Stimulated activated CD8-positive, alpha-beta memory T cell treated with anti-CD3 and anti-CD28 coated beads, Interleukin-15, amount 100 ng/mL, for 24 hours (primary cell): ENCODE results near the gene OTULIN.

Experiments used
- DNase-seq: peaks from one replicate; pipeline ENCODE4 v3.0.0-alpha.2; 2020; ENCODE audit warnings: low read depth

The OTULIN gene

GRCh38 chr5:14696851-14697250 lies 32.3 kb downstream of the OTULIN start:
- no peak for DNase-seq

DNA sequence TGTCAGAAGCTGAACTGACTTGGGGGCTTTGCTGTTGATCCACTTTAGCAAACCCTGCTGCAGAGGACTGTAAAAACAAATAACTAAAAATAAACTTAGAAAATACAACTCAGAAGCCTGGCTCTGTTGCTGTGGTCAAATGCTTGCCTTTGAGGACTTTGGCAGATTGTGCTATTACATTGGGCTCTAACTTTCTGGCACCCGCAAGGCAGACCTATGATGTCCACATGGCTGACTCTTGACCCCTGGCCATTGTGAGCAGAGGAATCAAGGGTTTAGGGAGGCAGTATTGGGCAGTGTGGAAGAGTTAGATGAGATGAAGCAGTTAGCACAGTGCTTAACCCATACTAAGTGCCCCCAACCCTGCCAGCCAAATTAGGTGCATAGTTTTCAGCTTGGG lies 34.0 kb downstream of the OTULIN start:
- no peak for DNase-seq

GRCh38 chr5:14699159-14699558 lies 34.6 kb downstream of the OTULIN start:
- DNase-seq: no peak

DNA sequence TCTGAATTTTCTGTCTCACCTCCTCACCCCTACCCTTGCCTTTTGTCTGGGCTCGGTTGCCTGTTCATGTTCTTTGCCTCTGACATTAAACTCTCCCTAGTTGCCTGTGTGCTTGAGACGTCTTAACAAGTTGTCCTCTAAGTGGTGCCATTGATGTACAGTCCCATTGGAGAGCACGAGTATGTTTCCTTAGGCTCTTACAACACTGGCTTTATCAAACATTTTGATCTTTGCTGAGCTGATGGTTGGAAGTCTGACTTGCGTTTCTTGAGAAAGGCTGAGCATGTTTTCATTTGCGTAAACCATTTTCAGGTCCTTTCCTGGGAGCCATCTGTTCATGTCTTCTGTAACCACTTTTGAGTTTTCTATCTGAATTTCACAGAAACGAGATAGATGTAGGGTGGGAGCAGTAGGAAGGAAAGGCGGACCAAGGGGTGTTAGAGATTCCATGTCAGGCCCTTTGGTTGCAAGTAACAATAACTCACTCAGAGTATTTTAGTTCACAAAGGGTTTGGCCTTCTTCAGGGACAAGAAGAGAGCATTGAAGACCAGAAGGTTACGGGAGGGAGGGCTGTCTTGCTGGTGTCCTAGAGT lies 35.4 kb downstream of the OTULIN start:
- no peak for DNase-seq

DNA sequence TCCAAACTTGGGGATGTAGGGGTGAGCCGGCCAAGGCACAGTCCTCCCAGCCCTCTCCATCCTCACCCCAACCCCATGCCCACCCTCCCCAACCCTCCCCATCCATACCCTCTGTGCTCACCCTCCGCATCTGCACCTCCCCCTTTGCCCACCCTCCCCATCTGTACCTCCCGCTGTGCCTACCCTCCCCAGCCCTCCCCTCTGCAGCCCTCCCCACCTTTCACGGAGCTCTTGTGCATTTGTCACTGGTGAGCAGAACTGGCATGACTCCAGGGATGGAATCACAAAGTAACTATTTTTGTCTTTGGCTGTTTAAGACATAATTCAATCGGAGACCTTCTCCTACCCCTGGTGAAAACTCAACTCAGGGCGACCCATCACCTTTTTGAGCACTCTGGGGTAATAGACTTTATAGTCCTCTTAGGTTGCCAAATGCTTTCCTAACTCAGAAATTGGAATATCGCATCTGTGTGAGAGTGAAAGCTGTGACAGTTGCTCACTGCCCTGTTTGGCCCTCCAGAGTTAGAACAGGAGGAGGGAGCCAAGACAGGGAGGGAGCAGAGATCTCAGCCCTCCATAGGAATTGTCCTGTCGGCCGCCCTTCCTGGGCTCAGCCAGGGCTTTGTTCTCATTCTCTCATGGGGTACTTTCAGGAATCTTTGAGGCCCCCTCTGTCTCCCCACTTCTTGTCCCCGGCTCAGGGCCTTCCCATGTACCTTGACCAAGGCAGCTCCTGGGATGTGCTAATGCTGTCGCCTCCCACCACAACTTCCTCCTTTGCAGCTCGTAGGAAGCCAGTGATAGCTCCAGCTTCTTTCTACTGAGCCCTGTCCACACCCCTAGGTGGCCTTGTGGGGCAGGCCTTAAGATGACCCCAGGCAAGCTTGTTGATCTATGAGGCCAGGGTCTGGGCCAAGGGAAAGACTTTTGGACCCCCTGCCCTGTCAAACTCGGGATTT lies 36.2 kb downstream of the OTULIN start:
- DNase-seq: no peak

GRCh38 chr5:14701556-14701955 lies 37.0 kb downstream of the OTULIN start:
- DNase-seq: no peak

- DNase-seq: no peak
Observed at GRCh38 chr5:14702238-14702839, 37.8 kb downstream of the OTULIN start.

- no peak for DNase-seq
Observed at GRCh38 chr5:14705556-14705955, 41.0 kb downstream of the OTULIN start.

GRCh38 chr5:14706615-14707021 lies 42.1 kb downstream of the OTULIN start:
- no peak for DNase-seq

DNA sequence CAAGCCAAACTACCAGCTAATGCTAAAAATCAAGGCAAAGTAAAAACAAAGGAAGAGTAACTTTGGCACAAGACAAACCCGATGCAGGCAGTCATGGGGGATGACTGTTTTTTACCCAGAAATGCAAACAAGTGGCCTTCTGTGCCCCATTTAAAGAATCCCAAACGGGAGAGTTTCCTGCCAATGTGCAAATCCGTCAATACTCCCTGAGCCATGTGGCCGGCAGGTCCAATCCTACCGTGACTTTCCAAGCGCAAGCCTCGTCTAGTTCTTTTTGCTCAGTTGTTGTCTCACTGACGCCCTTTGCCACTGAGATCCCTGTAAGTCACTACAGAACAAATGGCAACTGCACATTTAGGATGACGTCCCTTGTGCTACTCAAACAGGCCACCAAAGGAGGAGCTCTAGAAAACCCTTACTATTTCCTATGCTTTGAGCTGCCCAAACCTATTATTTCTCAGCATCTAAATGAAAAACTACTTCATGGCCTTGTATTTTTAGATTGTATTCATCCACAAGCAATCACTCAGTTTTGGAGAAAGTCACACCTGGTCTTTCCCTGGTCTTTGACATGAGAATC lies 43.4 kb downstream of the OTULIN start:
- DNase-seq: no peak

GRCh38 chr5:14708551-14708950 lies 44.0 kb downstream of the OTULIN start:
- no peak for DNase-seq

GRCh38 chr5:14710313-14710994 lies 45.9 kb downstream of the OTULIN start:
- no peak for DNase-seq

GRCh38 chr5:14712131-14712530 lies 47.6 kb downstream of the OTULIN start:
- no peak for DNase-seq

DNA sequence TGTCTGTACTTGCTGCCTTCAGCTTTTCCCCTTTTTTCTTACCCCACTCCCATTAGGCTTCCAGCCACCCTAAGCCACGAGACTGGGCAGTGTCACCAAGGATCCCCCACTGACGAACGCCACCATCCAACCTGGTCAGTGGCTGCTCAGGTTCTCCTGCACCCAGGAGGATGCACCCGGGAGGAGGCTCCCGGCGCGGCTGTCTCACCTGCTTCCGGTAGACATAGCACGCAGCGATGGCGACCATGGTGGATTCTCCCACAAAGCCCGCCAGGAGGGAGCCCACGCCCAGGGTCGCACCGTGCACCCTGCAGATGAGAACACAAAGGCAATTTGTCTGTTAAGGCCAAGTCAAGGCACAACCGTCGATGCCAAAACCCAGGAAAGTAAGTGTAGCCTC lies 48.1 kb downstream of the OTULIN start:
- DNase-seq: no peak

DNA sequence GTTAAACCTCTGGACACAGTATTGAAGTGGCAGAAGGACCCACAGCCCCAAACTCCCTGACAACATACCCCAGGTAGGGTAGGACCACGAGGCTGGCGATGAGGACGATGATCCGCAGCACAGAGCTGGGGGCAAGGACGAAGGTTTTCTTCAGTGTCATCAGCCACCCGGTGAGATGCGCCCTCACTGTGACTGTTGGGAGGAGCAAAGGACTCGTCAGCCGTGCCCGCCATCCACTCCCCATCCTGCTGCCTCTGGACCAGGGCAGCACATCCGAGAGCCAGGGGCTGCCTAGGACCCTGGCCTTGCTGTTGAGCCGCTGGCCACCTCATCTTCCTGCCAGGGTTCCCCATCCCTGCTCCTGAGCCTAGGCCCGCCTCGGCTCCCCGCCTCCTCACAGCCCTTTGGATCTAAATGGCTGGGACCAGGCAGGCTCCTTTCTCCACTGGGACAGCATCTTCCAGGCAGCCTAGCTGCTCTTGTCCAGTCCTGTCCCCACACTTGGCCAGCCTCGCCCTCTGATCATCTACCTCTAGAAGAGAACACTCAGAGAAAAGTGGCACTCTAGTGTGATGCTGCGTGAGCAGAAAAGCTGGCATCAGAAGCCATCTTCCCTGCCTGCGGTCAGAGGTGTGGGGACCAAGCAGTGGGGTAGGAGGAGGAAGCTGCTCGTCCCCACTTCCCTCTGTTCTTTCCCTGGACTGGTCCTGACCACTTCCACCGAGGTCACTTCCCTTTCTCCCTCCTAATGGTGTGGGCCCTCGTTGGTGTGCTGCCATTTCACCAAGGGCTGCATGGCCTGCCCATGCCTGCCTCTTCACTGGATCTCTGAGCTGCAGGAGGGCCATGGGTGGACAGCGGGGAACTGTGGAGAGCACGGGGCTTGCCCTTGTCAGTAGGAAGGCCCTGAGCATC lies 49.2 kb downstream of the OTULIN start:
- DNase-seq: no peak

- DNase-seq: no peak
Observed at GRCh38 chr5:14714706-14715105, 50.2 kb downstream of the OTULIN start.

- no peak for DNase-seq
Observed at GRCh38 chr5:14715481-14715880, 51.0 kb downstream of the OTULIN start.

GRCh38 chr5:14716755-14717752 lies 52.5 kb downstream of the OTULIN start:
- no peak for DNase-seq

DNA sequence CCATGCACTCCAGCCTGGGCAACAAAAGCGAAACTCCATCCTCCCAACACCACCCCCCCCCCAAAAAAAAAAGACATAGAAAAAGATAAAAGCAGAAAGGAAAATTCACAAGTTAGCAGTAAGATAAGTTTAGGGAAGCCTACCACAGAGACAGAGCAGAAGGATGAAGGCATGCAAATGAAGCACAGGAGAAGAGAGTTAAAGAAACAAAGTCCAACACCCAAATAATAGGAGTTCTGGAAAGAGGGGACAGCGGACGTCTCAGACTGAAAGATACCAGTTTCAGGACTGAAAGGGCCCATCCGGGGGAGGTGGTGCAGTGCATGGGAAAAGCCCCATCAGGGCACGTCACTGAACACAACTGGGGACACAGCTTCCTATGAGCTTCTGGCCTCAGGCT lies 54.3 kb downstream of the OTULIN start:
- DNase-seq: no peak
